KMS-11 (cell line): ENCODE results near the gene C1orf116.

Experiments
- H2AFZ ChIP-seq: fragments of 200-600 bp; sonication (generic); 2 replicates; pipeline ENCODE4 v1.6.1; 2016; ENCODE audit warnings: antibody characterized with exemption, mixed run types, low read depth
- H3K27ac ChIP-seq: fragments of 200-600 bp; sonication (generic); 2 replicates; pipeline ENCODE4 v1.6.1; 2016; ENCODE audit warnings: mild to moderate bottlenecking, mixed run types
- H3K27me3 ChIP-seq: fragments of 200-600 bp; sonication (generic); 2 replicates; pipeline ENCODE4 v1.6.1; 2017; ENCODE audit warnings: mild to moderate bottlenecking, low read depth, mixed run types, moderate library complexity; ENCODE audit not compliant: insufficient read depth
- H3K36me3 ChIP-seq: fragments of 200-600 bp; sonication (generic); 2 replicates; pipeline ENCODE4 v1.6.1; 2017; ENCODE audit warnings: mild to moderate bottlenecking, mixed run types; ENCODE audit not compliant: insufficient read depth
- H3K4me1 ChIP-seq: fragments of 200-600 bp; sonication (generic); 2 replicates; pipeline ENCODE4 v1.6.1; 2016; ENCODE audit warnings: mild to moderate bottlenecking, low read depth, mixed run types; ENCODE audit not compliant: poor library complexity, severe bottlenecking
- H3K4me2 ChIP-seq: fragments of 200-600 bp; sonication (generic); 2 replicates; pipeline ENCODE4 v1.7.0; 2016; ENCODE audit warnings: mild to moderate bottlenecking, mixed run types
- H3K4me3 ChIP-seq: fragments of 200-600 bp; sonication (generic); IDR thresholded peaks from 2 replicates; pipeline ENCODE4 v1.6.1; 2017; ENCODE audit warnings: low read depth, low read length, mixed read lengths; ENCODE audit not compliant: insufficient read depth
- H3K79me2 ChIP-seq: fragments of 200-600 bp; sonication (generic); 2 replicates; pipeline ENCODE4 v1.6.1; 2016; ENCODE audit warnings: low read depth, mixed run types; ENCODE audit not compliant: insufficient read depth
- H3K9ac ChIP-seq: fragments of 200-600 bp; sonication (generic); 2 replicates; pipeline ENCODE4 v1.6.1; 2016; ENCODE audit warnings: mild to moderate bottlenecking, mixed run types
- H4K20me1 ChIP-seq: fragments of 200-600 bp; sonication (generic); 2 replicates; pipeline ENCODE4 v1.6.1; 2016; ENCODE audit warnings: mild to moderate bottlenecking, mixed run types; ENCODE audit not compliant: insufficient read depth
- CTCF ChIP-seq: fragments of 200-600 bp; sonication (generic); conservative IDR thresholded peaks from 2 replicates; pipeline ENCODE4 v1.6.1; 2017; ENCODE audit warnings: low read depth, mild to moderate bottlenecking, antibody characterized with exemption, low read length, moderate library complexity, mixed read lengths

Gene C1orf116

DNA sequence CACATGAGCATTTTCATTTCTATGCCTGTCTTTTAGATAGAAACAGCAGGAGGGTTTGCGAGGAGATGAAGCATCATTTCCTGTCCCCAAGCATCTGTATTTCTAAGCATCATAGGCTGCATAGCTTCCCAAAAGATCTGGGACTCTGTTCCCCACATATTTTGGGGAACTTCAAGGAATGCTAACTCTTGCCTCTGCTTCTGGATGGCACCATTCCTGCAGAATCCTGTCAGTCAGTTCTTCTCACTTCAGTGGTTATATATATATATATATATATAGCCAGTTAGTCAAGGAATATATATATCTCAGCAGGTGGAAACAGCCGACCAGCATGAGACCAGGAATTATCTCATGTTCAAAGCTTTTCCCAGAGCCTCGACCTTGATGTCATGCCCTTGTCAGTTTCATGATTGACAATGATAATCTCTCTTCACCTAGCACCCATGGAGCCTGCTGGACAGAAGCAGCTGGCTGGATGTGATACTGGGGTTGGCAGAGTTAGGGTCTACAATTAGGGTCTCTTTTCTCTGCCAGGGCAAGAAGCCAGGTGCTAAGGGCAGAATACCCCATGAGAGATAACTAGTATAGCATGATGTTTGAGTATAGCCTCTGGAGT, 22.9 kb upstream of the C1orf116 start:
- no peak overlapping the region for H2AFZ ChIP-seq
- no peak overlapping the region for H3K4me2 ChIP-seq
- H3K9ac ChIP-seq: no peak overlapping the region
- no peak overlapping the region for H3K27ac ChIP-seq
- no peaks in the 10 kb centered on the region; the same call in 1 of the 2 replicates for H3K79me2 ChIP-seq
- H3K27me3 ChIP-seq: no peaks in the 10 kb centered on the region
- no peak overlapping the region for H3K4me3 ChIP-seq
- H3K36me3 ChIP-seq: no peaks in the 10 kb centered on the region
- no peak for TF ChIP-seq CTCF
- peaks cover 46% of the 10 kb centered on the region for H3K4me1 ChIP-seq
- no peaks in the 10 kb centered on the region for H4K20me1 ChIP-seq

GRCh38 chr1:207054491-207054890, 21.9 kb upstream of the C1orf116 start:
- no peak for TF ChIP-seq CTCF
- Histone ChIP-seq H2AFZ (no peak overlapping the region), H3K27ac (no peak overlapping the region), H3K4me1 (peaks cover 39% of the 10 kb centered on the region), H4K20me1 (no peaks in the 10 kb centered on the region), H3K27me3 (no peaks in the 10 kb centered on the region), H3K4me3 (no peak overlapping the region), H3K4me2 (no peak overlapping the region; the same call in 1 of the 2 replicates), H3K9ac (no peak overlapping the region), H3K36me3 (no peaks in the 10 kb centered on the region), H3K79me2 (peaks cover 6% of the 10 kb centered on the region; the same call in 1 of the 2 replicates)

- Histone ChIP-seq H3K27ac (peak within 1 kb of the TSS; percentile 6; the same call in 1 of the 2 replicates), H3K4me1 (peaks cover 30% of the 10 kb centered on the region), H2AFZ (peak within 1 kb of the TSS; percentile 85), H3K4me3 (no peak within 1 kb of the TSS), H3K9ac (peak within 1 kb of the TSS; percentile 63), H3K79me2 (peaks cover 10% of the 10 kb centered on the region; the same call in 1 of the 2 replicates), H3K36me3 (no peaks in the 10 kb centered on the region), H3K4me2 (peak within 1 kb of the TSS; percentile 72), H3K27me3 (no peaks in the 10 kb centered on the region), H4K20me1 (no peaks in the 10 kb centered on the region)
- no peak for TF ChIP-seq CTCF
Observed at GRCh38 chr1:207052911-207053769, 20.6 kb upstream of the C1orf116 start, which contains the start of gene PFKFB2. PFKFB2 (plus strand) TSS chr1:207053275; CDS start chr1:207054718, 1,443 bp downstream.

DNA sequence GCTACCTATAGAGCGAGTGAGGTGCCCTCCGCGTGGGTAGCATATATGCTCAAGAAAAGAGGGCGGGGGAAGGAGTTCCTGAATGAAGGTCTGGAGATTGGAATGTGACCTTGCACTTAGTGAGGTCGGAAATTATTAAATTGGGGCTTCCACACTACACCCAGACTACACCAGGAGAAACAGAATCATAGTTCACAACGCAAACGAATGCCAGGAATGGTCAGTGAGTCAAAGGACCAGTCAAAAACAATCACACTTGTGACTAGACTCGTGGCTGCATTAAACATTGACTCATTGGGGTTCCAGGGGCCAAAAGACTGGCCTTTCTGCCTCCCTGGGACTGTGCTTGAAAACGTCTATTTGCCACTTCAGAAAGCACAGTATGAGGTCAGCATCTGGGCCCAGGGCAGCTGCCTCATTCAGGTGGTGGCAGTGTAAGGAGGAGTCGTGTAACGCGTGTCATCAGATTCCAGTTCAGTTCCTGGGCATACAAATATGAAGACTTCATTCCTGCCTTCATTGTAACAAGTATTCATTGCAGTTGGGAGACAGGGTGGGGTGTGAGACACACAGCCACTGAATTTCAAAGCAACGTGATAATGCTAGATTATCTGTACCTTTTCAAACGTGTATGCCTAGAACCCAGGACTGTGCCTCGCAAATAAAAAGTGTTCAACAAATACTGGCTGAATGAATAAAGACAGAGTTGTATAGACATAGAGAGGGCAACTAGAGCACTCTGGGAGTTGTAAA, 18.8 kb upstream of the C1orf116 start, which contains the start of gene YOD1:
Gene YOD1 (minus strand): TSS at position 18 of the 753 bp plus-strand sequence. CDS start 178 bp downstream, outside the sequence.
- no peak for TF ChIP-seq CTCF
- Histone ChIP-seq H4K20me1 (no peaks in the 10 kb centered on the region), H3K4me3 (peak within 1 kb of the TSS; percentile 67), H3K4me2 (peak within 1 kb of the TSS; percentile 72), H3K27ac (peak within 1 kb of the TSS; percentile 45), H3K27me3 (no peaks in the 10 kb centered on the region), H2AFZ (peak within 1 kb of the TSS; percentile 90), H3K79me2 (peaks cover 21% of the 10 kb centered on the region), H3K9ac (peak within 1 kb of the TSS; percentile 75), H3K4me1 (peaks cover 38% of the 10 kb centered on the region), H3K36me3 (no peaks in the 10 kb centered on the region)
